NCI-H1105 (cell line): ENCODE measurements around the gene ZNF770.
"Not testable (repeated sequence)": the region's sequence is repeated elsewhere in the genome, so short reads cannot be mapped to it uniquely, and the experiment has no call there.

ENCODE experiments used
- DNase-seq: peaks from one replicate; lab custom pipeline; 2025; lab: John Stamatoyannopoulos, UW

The ZNF770 gene

DNA sequence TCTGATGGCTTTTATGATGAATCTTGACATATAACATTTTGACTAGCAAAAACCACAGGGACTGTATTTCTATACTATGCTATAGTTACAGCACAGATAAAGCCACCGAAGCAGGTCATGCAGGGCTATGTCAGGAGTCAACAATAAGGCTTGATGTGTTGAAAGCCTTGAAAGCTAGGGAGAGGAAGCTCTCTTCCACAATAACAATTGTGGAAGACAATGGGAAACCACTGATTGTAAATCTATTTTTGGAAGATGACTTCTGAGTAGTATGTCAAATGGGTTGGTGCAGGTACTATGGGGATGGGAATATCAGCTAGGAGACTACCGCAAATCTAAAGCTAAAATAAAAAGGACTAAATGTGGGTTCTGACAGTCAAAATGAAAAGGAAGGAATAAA lies 14.6 kb downstream of the ZNF770 start:
- no peak for DNase-seq

DNA sequence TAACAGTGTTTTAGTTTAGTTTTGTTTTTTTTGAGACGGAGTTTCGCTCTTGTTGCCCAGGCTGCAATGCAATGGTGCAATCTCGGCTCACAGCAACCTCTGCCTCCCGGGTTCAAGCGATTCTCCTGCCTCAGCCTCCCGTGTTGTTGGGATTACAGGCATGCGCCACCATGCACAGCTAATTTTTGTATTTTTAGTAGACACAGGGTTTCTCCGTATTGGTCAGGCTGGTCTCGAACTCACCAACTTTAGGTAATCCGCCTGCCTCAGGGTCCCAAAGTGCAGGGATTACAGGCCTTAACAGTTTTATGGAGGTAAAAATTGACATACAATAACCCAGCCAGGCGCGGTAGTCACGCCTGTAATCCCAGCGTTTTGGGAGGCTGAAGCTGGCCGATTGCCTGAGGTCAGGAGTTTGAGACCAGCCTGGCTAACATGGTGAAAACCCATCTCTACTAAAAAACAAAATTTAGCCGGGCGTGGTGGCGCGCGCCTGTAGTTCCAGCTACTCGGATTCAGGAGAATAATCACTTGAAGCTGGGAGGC lies 17.9 kb downstream of the ZNF770 start:
- not testable (repeated sequence) for DNase-seq

- DNase-seq: peak; percentile 82
Observed at GRCh38 chr15:34969340-34970097, 18.6 kb downstream of the ZNF770 start, which contains the start of gene AQR. AQR (minus strand) TSS chr15:34969742; CDS start chr15:34969613, 129 bp downstream.

DNA sequence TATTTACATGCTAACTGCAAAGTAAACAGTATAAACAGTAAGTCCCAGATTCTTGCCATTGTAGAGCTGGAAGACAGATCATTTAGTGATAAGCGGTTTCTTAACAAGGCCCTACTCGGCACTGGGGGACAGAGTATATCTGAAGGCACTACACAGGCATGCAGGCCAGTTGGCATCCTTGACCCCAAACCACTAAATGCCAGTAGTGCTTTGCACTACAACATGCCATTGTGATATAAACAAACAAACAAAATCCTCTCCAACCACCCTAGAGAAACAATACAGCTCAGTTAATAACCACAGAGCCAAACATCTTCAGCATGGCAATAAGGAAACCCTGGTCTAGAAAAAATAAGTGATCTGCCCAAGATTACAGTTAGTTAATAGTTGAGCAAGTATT lies 23.8 kb downstream of the ZNF770 start:
- no peak for DNase-seq

DNA sequence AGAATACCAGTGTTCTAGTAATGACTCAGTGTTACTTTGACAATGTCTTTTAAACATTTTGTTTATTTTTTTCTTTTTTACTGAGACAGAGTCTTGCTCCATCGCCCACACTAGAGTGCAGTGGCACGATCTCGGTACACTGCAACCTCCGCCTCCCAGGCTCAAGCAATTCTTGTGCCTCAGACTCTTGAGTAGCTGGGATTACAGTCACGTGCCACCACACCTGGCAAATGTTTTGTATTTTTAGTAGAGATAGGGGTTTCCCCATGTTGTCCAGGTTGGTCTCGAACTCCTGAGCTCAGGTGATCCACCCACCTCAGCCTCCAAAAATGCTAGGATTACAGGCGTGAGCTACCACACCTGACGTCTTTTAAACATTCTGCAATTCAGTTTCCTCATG lies 34.2 kb downstream of the ZNF770 start:
- no peak for DNase-seq

DNA sequence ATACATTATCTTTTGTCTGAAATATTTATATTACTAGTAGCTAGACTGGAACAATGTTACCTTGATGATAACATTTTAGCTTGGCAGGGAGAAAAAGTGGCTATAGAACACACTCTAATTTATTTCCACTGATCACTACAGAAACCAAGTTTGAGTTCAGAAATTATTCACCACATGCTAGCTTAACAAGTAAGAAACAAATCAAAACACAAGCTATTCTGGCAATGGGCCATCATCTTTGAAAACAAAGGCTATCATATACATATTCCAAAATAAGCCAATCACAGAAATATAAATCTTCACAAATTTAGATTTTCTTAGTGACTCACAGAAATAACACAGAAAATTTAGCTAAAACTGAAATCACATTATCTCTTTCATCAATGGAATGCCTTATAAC lies 35.6 kb downstream of the ZNF770 start:
- DNase-seq: no peak

- no peak for DNase-seq
Observed at GRCh38 chr15:34951993-34952392, 36.1 kb downstream of the ZNF770 start.

- no peak for DNase-seq
Observed at GRCh38 chr15:34944936-34945335, 43.2 kb downstream of the ZNF770 start.

- DNase-seq: no peak
Observed at GRCh38 chr15:34943711-34944110, 44.4 kb downstream of the ZNF770 start.

GRCh38 chr15:34943264-34943663 lies 44.8 kb downstream of the ZNF770 start:
- not testable (repeated sequence) for DNase-seq

DNA sequence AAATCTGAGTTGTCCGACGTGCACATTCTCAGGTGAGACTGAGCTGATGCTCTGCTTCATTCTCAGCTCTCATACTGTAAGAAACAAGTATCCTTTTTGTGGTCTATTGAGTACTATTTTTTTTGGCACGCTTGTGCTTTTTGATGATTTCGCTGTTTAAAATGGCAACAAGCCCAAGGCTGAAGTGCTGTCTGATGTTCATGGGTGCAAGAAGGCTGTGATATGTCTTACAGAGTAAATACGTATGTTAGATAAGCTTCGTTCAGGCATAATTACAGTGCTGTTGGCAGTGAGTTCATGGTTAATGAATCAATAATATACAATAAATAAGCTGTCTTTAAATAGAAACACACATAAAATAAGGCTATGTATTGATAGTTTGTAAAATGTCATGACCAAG lies 45.7 kb downstream of the ZNF770 start:
- DNase-seq: peak; percentile 7

GRCh38 chr15:34941831-34942230 lies 46.3 kb downstream of the ZNF770 start:
- DNase-seq: no peak

DNA sequence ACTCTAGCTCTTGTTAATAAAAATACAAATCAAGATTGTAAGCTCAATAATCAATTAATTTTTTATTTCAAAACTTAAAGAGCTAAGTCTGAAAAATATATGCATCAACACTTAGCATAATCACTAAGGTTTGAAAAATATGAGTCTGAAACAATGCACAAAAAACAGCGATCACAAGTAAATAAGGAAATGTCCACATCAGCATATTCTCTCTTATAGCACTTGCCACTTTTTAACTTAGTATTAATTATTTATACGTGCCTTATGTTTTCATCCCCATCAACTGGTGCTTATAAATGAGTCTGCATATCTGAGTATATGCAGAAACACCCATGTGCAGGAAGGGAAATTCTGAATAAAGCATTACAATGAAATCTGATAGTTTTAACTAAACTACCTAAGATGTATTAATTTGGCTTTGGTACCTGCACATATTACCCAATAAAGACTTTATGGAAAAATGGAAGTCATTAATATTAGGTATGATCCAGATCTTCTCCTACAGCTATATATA lies 46.8 kb downstream of the ZNF770 start:
- DNase-seq: no peak

DNA sequence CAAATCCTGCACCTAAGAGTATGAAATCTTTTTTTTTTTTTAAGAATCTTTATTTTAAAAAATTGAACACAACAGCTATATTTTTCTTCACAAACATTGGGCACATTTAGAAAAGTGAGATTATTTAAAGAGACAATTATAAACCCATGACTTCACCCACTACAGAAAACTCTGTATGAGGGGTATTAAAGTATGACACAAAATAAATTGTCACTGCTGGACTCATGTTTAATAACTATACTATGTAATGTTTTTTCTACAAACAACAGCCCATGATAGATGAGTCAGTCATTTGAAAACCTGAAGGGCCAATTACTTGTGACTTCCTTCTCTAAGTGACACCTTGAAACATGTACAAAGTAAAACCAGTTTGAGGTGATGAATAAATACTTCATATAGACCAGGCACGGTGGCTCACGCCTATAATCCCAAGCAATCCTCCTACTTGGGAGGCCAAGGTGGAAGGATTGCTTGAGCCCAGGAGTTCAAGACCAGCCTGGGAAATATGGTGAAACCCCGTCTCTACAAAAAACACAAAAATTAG lies 54.6 kb downstream of the ZNF770 start:
- DNase-seq: no peak

DNA sequence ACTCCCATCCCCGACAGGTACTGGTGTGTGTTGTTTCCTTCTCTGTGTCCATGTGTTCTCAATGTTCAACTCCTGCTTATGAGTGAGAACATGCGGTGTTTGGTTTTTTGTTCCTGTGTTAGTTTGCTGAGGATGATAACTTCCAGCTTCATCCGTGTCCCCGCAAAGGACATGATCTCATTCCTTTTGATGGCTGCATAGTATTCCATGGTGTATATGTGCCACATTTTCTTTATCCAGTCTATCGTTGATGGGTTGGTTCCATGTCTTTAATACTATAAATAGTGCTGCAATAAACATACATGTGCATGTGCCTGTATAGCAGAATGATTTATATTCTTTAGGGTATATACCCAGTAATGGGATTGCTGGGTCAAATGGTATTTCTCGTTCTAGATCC lies 59.7 kb downstream of the ZNF770 start:
- DNase-seq: not testable (repeated sequence)
